ENCODE data around the gene ST3GAL3.

ST3GAL3 gene

DNA sequence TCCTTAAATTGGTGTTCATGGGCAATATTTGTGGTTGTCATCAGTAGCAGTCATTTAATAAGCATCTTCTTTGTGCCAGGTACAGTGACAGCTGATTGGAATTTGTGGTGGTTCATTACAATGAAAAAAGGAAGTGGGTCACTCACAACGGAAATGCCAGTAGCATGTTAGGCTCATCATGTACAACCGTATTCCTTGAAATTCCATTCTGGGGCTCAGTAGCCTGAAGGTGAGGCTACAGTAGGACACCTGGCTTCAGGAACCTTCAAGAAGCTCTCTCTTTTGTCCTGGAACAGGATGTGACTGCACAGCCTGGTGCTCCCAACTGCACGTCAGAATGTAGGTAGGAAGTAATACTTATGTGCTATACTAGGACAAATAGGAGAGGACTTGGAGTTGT is 93.9 kb downstream of the ST3GAL3 start:
- no peak overlapping the region for H3K27ac ChIP-seq
- TF ChIP-seq CTCF (conservative IDR thresholded peaks at IDR 0.05) (no peak), ZFX (IDR thresholded peaks at IDR 0.05) (no peak)

- TF ChIP-seq ZFX (IDR thresholded peaks at IDR 0.05): no peak
- TF ChIP-seq CTCF (conservative IDR thresholded peaks at IDR 0.05): no peak
- H3K27ac ChIP-seq: no peak overlapping the region
Observed at GRCh38 chr1:43802356-43802980, 95.1 kb downstream of the ST3GAL3 start.

GRCh38 chr1:43803105-43803504 is 95.8 kb downstream of the ST3GAL3 start:
- TF ChIP-seq ZFX (IDR thresholded peaks at IDR 0.05): no peak
- no peak overlapping the region for H3K27ac ChIP-seq

GRCh38 chr1:43803646-43804045 is 96.3 kb downstream of the ST3GAL3 start:
- TF ChIP-seq CTCF (conservative IDR thresholded peaks at IDR 0.05): no peak
- TF ChIP-seq ZFX (IDR thresholded peaks at IDR 0.05): no peak
- H3K27ac ChIP-seq: no peak overlapping the region

- no peak for TF ChIP-seq ZFX (IDR thresholded peaks at IDR 0.05)
- no peak for TF ChIP-seq CTCF (conservative IDR thresholded peaks at IDR 0.05)
- no peak overlapping the region for H3K27ac ChIP-seq
Observed at GRCh38 chr1:43804569-43804968, 97.2 kb downstream of the ST3GAL3 start.

DNA sequence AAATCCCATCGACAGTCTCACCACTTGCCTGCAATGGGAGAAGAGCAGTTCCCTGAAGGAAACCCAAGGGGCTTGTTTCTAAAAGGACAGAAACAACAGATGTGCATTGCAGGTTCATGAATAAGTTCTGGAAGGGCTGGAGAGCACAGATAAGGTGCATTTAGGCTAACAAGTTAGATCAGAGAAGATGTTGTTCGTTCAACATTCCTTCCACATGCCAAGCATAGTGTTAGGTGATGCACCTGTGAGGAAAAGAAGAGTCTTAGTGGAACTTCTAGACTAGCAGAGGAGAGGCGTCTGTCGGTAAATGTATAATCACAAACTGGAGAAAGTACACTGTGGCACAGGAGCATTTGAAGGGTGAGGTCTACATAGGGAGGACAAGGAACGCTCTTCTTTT is 98.0 kb downstream of the ST3GAL3 start:
- no peak overlapping the region for H3K27ac ChIP-seq
- TF ChIP-seq CTCF (conservative IDR thresholded peaks at IDR 0.05) (no peak), ZFX (IDR thresholded peaks at IDR 0.05) (no peak)

- no peak overlapping the region for H3K27ac ChIP-seq
- TF ChIP-seq ZFX (IDR thresholded peaks at IDR 0.05) (no peak), CTCF (conservative IDR thresholded peaks at IDR 0.05) (no peak)
Observed at GRCh38 chr1:43806183-43806582, 98.8 kb downstream of the ST3GAL3 start.

- no peak for TF ChIP-seq ZFX (IDR thresholded peaks at IDR 0.05)
- no peak for TF ChIP-seq CTCF (conservative IDR thresholded peaks at IDR 0.05)
- H3K27ac ChIP-seq: no peak overlapping the region
Observed at GRCh38 chr1:43809097-43809673, 101.8 kb downstream of the ST3GAL3 start.

Measured in C4-2B (cell line).